GM20431 (cell line): ENCODE measurements around the gene NUP188.

ENCODE experiments used
- in situ Hi-C: fragments of 300-500 bp; cut with MseI, MboI; formaldehyde crosslinking; loops from one replicate; pipeline ENCODE4 v1.15.0; 2020; ENCODE audit warnings: low sequenced_read_pairs; ENCODE audit not compliant: unreplicated experiment

NUP188 gene

DNA sequence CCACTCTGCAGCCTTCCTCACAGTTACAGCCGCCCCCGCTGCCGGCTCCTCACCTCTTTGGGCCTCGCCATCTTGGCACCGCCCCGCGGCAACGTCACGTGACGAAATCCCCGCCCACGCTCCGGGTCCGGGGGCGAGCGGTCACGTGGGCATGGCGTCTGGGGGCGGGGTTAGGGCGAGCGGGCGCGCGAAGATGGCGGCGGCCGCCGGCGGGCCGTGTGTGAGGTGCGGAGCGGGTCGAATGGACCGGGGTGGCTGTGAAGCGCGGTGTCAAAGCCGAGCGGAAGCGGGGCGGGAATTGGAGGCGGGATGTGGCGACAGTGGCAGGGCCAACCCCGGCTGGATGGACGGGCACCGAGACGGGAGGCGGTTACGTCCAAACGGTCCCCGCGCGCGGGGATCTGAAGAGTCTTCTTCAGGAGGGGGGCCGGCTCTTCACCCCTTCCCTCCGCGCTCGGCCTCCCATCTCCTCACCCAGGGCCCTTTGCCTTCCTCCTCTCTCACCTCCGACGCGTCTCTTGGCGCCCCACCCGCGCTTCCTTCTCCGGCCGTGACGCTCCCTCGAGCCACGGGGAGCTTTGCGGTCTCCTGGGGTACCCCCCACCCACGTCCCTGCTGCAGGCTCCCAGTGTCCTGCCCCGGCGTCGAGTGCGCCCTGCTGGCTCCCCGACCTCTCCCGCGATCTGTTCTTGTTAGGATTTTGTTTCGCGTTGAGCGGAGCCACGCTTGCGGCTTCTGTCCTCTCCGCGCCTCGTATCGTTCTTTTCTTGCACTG, at the start of gene NUP188, which contains the start of gene DOLK:
Gene NUP188 (plus strand): TSS at position 173 of the 775 bp plus-strand sequence. CDS start 21 bp downstream, at position 194.
Gene DOLK (minus strand): TSS at position 77 of the 775 bp plus-strand sequence. CDS start 300 bp downstream, outside the sequence.
- in situ Hi-C loops, result no loop called here

GRCh38 chr9:128898382-128898781, 49.1 kb upstream of the NUP188 start:
- in situ Hi-C loops, result no loop called here

DNA sequence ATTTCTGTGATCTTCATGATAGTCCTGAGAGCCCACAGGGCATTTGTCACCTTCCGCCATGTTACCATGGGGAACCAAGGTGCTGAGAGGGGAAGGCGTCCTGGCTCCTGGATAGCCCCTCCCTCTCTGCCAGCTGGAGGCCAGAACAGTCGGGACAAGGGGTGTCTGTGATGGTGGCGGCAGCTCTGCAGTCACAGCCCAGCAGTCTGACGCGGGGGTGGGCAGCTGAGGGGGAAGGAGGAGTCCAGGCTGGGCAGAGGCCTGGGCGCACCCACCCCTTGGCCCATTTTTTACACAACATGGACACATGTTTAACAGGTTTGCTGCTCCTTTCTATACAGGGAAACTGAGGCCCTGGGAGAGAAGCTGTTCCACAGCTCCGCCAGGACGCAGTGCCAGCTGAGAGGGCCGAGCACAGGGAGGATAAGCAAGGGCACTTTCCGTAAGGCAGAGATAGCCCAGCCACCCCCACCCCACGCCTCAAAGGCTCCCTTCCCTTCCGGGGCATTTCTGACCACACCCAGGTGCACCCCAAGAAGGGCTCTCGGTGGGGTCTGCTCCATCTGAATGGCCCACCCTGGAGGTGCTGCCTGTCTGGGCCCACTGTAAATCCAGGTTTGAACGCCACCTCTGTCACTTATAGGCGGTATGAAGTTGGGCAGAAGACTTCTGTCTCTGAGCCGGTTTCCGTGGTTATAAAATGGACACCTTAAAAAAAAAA, 48.5 kb upstream of the NUP188 start:
- in situ Hi-C loops, result no loop called here

GRCh38 chr9:128899566-128900322, 47.8 kb upstream of the NUP188 start:
- in situ Hi-C loops, result no loop called here

DNA sequence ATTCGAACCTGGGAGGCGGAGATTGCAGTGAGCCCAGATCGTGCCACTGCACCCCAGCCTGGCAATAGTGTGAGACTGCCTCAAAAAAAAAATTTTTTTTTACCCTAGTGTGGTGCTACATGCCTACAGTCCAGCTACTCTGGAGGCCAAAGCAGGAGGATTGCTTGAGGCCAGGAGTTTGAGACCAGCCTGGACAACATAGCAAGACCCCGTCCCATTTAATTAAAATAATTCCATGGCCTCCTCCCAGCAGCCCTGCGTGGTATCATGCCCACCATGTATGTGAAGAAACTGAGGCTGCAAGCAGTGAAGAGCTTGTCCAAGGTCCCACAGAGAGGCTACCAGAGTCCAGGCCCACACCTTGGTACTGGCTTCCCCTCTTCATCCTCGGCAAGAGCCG, 46.1 kb upstream of the NUP188 start:
- in situ Hi-C loops, result no loop called here

DNA sequence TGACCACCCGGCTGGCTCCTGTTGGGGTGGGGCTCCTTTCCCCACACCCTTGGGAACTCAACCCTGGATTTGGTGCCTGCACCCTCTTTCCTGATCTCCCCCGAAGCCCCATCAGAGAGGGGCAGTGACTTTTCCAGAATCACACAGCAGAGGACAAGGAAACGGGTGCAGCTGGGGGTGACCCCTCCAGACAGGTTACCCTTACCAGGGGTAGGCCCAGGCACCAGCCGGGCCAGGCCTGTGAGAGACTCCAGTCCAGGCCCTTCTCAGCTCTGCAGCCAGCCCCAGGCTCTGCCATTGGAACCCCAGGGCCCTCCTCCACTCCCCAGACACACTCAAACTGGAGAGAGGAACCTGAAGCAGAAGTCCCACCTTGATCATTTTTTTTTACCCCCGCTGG, 45.7 kb upstream of the NUP188 start:
- in situ Hi-C loops, result no loop called here

DNA sequence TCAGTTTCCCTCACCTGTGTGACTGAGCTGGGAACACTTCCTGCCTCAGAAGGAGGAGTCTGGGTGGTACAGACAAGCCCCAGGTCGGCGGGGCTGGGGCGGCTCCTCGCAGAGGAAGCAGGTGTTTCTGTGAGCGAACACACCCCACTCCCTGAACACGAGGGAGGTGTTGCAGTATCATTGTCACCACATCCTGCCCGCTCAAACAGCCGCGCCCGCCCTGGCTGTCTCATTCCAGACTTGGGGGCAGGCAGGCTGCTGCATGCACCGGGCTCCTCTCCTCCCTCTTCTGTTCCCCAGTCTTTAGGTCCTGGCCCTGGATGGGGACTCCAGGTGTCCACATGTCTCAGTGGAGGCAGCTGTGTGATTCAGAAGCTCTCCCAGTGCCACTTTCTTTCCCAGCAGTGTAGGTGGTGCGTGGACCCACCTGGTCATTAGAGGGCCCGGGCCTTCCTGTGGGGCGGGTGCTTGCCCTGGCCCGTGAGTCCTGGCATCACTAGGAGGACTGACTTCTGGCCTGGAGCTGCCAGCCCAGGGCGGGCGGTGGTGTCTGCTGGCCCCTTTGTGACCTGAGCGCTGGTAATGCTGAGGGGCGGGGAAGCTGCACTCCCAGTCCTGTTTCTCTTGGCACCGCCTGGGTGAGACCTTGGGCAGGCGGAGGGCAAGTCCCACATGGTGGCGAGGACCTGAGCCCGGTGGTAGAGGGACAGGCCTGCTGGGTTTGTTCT, 45.0 kb upstream of the NUP188 start:
- in situ Hi-C loops, result no loop called here

GRCh38 chr9:128903079-128903461, 44.4 kb upstream of the NUP188 start:
- in situ Hi-C loops, result no loop called here

- in situ Hi-C loops, result no loop called here
Observed at GRCh38 chr9:128903871-128904620, 43.5 kb upstream of the NUP188 start.

GRCh38 chr9:128905964-128906363, 41.5 kb upstream of the NUP188 start:
- in situ Hi-C loops, result no loop called here

- in situ Hi-C loops, result no loop called here
Observed at GRCh38 chr9:128906741-128907140, 40.8 kb upstream of the NUP188 start.

DNA sequence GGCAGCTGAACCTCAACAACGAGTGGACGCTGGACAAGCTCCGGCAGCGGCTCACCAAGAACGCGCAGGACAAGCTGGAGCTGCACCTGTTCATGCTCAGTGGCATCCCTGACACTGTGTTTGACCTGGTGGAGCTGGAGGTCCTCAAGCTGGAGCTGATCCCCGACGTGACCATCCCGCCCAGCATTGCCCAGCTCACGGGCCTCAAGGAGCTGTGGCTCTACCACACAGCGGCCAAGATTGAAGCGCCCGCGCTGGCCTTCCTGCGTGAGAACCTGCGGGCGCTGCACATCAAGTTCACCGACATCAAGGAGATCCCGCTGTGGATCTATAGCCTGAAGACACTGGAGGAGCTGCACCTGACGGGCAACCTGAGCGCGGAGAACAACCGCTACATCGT, 39.1 kb upstream of the NUP188 start:
- in situ Hi-C loops, result no loop called here

DNA sequence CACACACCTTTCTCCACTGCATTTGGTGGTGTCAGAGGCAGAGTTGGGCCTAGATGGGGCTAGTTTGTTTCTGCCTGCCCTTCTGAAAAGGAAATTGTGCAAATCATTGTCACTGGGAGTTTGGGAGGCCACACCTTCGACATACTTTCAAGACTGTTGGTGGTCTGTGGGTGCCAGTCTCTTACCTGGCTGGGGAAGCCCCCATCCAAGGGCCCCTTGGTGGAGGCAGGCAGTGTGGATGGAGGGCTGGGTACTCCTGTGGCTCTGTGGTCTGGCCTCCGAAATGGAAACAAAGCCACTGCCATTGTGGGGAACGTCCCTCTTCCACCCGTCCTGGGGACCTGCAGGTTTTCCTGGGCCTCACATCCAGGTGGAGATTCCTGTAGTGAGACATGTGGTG, 37.6 kb upstream of the NUP188 start:
- in situ Hi-C loops, result no loop called here

GRCh38 chr9:128910906-128911305, 36.6 kb upstream of the NUP188 start:
- in situ Hi-C loops, result no loop called here

- in situ Hi-C loops, result no loop called here
Observed at GRCh38 chr9:128911529-128912035, 35.9 kb upstream of the NUP188 start.

- in situ Hi-C loops, result no loop called here
Observed at GRCh38 chr9:128912270-128912853, 35.1 kb upstream of the NUP188 start.

GRCh38 chr9:128913048-128913900, 34.2 kb upstream of the NUP188 start:
- in situ Hi-C loops, result no loop called here
